GM12878 (cell line): ENCODE measurements around the gene CCDC144A. TPM values are rescaled to one million over a fixed set of nuclear protein-coding genes. Genes with fewer than 3 reads are reported as not detected.

Experiments used
- BHLHE40 ChIP-seq, 2 experiments: fragments of 450-650 bp in 1 of 2; IDR thresholded peaks; 2 replicates each; pipeline ENCODE4 v1.6.1; 2011 to 2017; ENCODE audit warnings: low read depth in 2 of 2, borderline replicate concordance in 1 of 2, improper control_type of control experiment in 1 of 2, low read length in 1 of 2, mild to moderate bottlenecking in 1 of 2
- CBX5 ChIP-seq: sonication (generic); IDR thresholded peaks from 2 replicates; pipeline ENCODE4 v1.6.1; 2016; ENCODE audit warnings: low read depth, moderate library complexity, mild to moderate bottlenecking, inconsistent platforms
- CREB1 ChIP-seq: IDR thresholded peaks from 2 replicates; pipeline ENCODE4 v1.6.1; 2012; ENCODE audit warnings: low read depth, mild to moderate bottlenecking, inconsistent platforms
- HDAC2 ChIP-seq: fragments of 200-600 bp; sonication (generic); IDR thresholded peaks from 2 replicates; pipeline ENCODE4 v1.6.1; 2017
- IKZF2 ChIP-seq, 2 experiments: fragments of 450-650 bp; IDR thresholded peaks; 2 replicates each; pipeline ENCODE4 v1.6.1; 2017; ENCODE audit warnings: mild to moderate bottlenecking in 2 of 2, moderate library complexity in 2 of 2
- KAT2A ChIP-seq: conservative IDR thresholded peaks from 2 replicates; pipeline ENCODE4 v1.6.1; 2011; ENCODE audit warnings: low read depth, low read length; ENCODE audit not compliant: control insufficient read depth
- MYB ChIP-seq: fragments of 150-350 bp; IDR thresholded peaks from 2 replicates; pipeline ENCODE4 v1.6.1; 2014; ENCODE audit warnings: mild to moderate bottlenecking, low read depth, low read length, borderline replicate concordance
- NR2C2 ChIP-seq: IDR thresholded peaks from 2 replicates; pipeline ENCODE4 v1.6.1; 2011; ENCODE audit warnings: borderline replicate concordance, low read depth; ENCODE audit not compliant: control insufficient read depth, insufficient read length
- PML ChIP-seq: IDR thresholded peaks from 2 replicates; pipeline ENCODE4 v1.6.1; 2012; ENCODE audit warnings: low read length, inconsistent platforms
- POLR2A ChIP-seq: IDR thresholded peaks from 2 replicates; pipeline ENCODE4 v1.6.1; 2011; ENCODE audit warnings: low read depth, mild to moderate bottlenecking, low read length
- RBBP5 ChIP-seq: fragments of 200-600 bp; sonication (generic); conservative IDR thresholded peaks from 2 replicates; pipeline ENCODE4 v1.6.1; 2016
- SIX5 ChIP-seq: IDR thresholded peaks from 2 replicates; pipeline ENCODE4 v1.6.1; 2011; ENCODE audit warnings: mild to moderate bottlenecking, low read depth, low read length, moderate library complexity; ENCODE audit not compliant: severe bottlenecking
- SMAD5 ChIP-seq: IDR thresholded peaks from 2 replicates; pipeline ENCODE4 v1.6.1; 2016; ENCODE audit warnings: antibody characterized with exemption, low read depth
- SREBF2 ChIP-seq: IDR thresholded peaks from 2 replicates; pipeline ENCODE4 v1.6.1; 2012; ENCODE audit warnings: mild to moderate bottlenecking, low read length
- YY1 ChIP-seq: IDR thresholded peaks from 2 replicates; pipeline ENCODE4 v1.6.1; 2011; ENCODE audit warnings: low read depth, mild to moderate bottlenecking, low read length
- polyA plus RNA-seq, 11 experiments: library from polyadenylated mRNA; depleted of rRNA in 4 of 11; unstranded in 6 of 11; stranded (reverse) in 5 of 11; fragments of >200 nt; fragmentation: Nextera tagmentation in 4 of 11; fragmentation: Illumina TruSeq in 1 of 11; extraction: Ambion mirVana in 4 of 11; extraction: Trizol in 1 of 11; gene quantifications; 1 replicate in 1 of 11; 2 replicates in 10 of 11; pipeline versions ENCODE4 v1.2.1 to v1.2.3, GENCODE V29; 2011 to 2016; ENCODE audit warnings: inconsistent platforms in 2 of 11, missing spikeins in 2 of 11, low read depth in 1 of 11
- total RNA-seq, 4 experiments: library from RNA; depleted of rRNA in 3 of 4; stranded (reverse); fragments of >200 nt in 3 of 4; fragmentation: Illumina TruSeq in 1 of 4; extraction: Trizol in 1 of 4; gene quantifications; 2 replicates each; pipeline versions ENCODE4 v1.2.1 to v1.2.3, GENCODE V29; 2013 to 2021
- TF ChIP-seq, protein P1 (sequence below): IDR thresholded peaks from 2 replicates; pipeline ENCODE4 v1.6.1; 2012; ENCODE audit warnings: low read depth, low read length, improper control_type of control experiment
- TF ChIP-seq, protein P2 (sequence below): IDR thresholded peaks from 2 replicates; pipeline ENCODE4 v1.6.1; 2011; ENCODE audit warnings: borderline replicate concordance, low read depth, mild to moderate bottlenecking, moderate library complexity, mixed read lengths, low read length; ENCODE audit not compliant: insufficient read depth; ENCODE audit errors: extremely low read length
- TF ChIP-seq, protein P3 (sequence below): IDR thresholded peaks from 2 replicates; pipeline ENCODE4 v1.6.1; 2012; ENCODE audit warnings: low read depth, low read length, improper control_type of control experiment
- TF ChIP-seq, protein P4 (sequence below): fragments of 450-650 bp; IDR thresholded peaks from 2 replicates; pipeline ENCODE4 v1.6.1; 2016; ENCODE audit warnings: mild to moderate bottlenecking, moderate library complexity, borderline replicate concordance
- TF ChIP-seq, protein P5 (sequence below): fragments of 450-650 bp; conservative IDR thresholded peaks from 2 replicates; pipeline ENCODE4 v1.6.1; 2017; ENCODE audit warnings: mild to moderate bottlenecking, moderate library complexity
- TF ChIP-seq, protein P6 (sequence below): fragments of 450-650 bp; IDR thresholded peaks from 2 replicates; pipeline ENCODE4 v1.6.1; 2017; ENCODE audit warnings: borderline replicate concordance

CCDC144A gene
- total and polyA plus RNA-seq, 10 of the 15 experiments (the other 5 are each of a cell fraction or from before 2014, with no cell fraction given), result 0.05 to 1.7 (median 0.79) TPM

DNA sequence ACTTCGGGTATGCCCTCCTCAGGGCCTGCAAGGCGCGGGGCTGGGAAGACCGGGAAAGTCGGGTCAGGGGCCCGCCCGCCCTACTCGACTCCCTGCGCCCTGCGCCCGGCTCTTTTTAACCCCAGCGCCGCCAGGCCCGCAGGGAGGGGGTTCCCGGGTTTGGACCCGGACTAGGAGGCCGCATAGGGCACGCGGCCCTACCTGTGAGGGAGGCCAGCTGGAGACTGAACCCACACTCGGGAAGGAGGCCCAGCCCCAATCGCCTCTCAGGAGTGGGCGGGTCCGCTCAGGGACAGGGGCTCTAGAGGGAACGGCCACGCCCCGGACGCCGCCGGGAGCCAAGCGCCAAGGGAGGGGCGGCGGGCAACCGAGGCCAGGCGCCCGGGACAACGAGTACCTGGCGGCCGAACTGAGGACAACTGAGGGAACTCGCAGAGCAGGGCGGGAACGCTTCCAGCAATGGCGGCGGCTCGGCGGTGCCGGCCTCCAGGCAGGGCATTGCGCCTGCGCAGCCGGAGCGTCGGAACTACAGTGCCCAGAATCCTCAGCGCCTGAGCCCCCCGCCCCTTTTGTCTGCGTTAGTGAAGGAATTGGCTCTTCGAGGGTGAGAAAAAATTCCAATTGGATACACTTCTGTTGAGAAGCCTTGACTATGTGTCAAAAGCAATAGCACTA lies 36.5 kb upstream of the CCDC144A start, which contains the start of gene ZNF624 (continued):
- peak in 1 of 2 experiments; percentile 46; a peak in 1 of 4 replicates for TF ChIP-seq IKZF2 (IDR thresholded peaks at IDR 0.05)
- no peak for TF ChIP-seq CBX5
- TF ChIP-seq CREB1, result 0 out of 2 replicates have a peak, but pooled peaks have one; percentile 44
- no peak for TF ChIP-seq MYB
- no peak for TF ChIP-seq HDAC2
- TF ChIP-seq POLR2A, result peak; percentile 89
- no peak for TF ChIP-seq NR2C2
- TF ChIP-seq, protein P1, sequence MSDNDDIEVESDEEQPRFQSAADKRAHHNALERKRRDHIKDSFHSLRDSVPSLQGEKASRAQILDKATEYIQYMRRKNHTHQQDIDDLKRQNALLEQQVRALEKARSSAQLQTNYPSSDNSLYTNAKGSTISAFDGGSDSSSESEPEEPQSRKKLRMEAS, result no peak
- TF ChIP-seq SMAD5, result 0 out of 2 replicates have a peak, but pooled peaks have one; percentile 55
- peak in 1 of 2 experiments; percentile 27; a peak in 1 of 4 replicates for TF ChIP-seq BHLHE40 (IDR thresholded peaks at IDR 0.05; ENCODE audit: borderline replicate concordance in 1 of 2, low read depth in 2 of 2, low read length in 1 of 2)
- TF ChIP-seq, protein P2, sequence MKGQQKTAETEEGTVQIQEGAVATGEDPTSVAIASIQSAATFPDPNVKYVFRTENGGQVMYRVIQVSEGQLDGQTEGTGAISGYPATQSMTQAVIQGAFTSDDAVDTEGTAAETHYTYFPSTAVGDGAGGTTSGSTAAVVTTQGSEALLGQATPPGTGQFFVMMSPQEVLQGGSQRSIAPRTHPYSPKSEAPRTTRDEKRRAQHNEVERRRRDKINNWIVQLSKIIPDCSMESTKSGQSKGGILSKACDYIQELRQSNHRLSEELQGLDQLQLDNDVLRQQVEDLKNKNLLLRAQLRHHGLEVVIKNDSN, result no peak
- TF ChIP-seq SIX5, result peak; percentile 85
- no peak for TF ChIP-seq SREBF2
- TF ChIP-seq PML, result no peak
- TF ChIP-seq, protein P3, sequence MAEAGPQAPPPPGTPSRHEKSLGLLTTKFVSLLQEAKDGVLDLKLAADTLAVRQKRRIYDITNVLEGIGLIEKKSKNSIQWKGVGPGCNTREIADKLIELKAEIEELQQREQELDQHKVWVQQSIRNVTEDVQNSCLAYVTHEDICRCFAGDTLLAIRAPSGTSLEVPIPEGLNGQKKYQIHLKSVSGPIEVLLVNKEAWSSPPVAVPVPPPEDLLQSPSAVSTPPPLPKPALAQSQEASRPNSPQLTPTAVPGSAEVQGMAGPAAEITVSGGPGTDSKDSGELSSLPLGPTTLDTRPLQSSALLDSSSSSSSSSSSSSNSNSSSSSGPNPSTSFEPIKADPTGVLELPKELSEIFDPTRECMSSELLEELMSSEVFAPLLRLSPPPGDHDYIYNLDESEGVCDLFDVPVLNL, result peak; percentile 70; the same call in 1 of the 2 replicates
- TF ChIP-seq, protein P4, sequence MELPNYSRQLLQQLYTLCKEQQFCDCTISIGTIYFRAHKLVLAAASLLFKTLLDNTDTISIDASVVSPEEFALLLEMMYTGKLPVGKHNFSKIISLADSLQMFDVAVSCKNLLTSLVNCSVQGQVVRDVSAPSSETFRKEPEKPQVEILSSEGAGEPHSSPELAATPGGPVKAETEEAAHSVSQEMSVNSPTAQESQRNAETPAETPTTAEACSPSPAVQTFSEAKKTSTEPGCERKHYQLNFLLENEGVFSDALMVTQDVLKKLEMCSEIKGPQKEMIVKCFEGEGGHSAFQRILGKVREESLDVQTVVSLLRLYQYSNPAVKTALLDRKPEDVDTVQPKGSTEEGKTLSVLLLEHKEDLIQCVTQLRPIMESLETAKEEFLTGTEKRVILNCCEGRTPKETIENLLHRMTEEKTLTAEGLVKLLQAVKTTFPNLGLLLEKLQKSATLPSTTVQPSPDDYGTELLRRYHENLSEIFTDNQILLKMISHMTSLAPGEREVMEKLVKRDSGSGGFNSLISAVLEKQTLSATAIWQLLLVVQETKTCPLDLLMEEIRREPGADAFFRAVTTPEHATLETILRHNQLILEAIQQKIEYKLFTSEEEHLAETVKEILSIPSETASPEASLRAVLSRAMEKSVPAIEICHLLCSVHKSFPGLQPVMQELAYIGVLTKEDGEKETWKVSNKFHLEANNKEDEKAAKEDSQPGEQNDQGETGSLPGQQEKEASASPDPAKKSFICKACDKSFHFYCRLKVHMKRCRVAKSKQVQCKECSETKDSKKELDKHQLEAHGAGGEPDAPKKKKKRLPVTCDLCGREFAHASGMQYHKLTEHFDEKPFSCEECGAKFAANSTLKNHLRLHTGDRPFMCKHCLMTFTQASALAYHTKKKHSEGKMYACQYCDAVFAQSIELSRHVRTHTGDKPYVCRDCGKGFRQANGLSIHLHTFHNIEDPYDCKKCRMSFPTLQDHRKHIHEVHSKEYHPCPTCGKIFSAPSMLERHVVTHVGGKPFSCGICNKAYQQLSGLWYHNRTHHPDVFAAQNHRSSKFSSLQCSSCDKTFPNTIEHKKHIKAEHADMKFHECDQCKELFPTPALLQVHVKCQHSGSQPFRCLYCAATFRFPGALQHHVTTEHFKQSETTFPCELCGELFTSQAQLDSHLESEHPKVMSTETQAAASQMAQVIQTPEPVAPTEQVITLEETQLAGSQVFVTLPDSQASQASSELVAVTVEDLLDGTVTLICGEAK, result no peak
- TF ChIP-seq, protein P5, sequence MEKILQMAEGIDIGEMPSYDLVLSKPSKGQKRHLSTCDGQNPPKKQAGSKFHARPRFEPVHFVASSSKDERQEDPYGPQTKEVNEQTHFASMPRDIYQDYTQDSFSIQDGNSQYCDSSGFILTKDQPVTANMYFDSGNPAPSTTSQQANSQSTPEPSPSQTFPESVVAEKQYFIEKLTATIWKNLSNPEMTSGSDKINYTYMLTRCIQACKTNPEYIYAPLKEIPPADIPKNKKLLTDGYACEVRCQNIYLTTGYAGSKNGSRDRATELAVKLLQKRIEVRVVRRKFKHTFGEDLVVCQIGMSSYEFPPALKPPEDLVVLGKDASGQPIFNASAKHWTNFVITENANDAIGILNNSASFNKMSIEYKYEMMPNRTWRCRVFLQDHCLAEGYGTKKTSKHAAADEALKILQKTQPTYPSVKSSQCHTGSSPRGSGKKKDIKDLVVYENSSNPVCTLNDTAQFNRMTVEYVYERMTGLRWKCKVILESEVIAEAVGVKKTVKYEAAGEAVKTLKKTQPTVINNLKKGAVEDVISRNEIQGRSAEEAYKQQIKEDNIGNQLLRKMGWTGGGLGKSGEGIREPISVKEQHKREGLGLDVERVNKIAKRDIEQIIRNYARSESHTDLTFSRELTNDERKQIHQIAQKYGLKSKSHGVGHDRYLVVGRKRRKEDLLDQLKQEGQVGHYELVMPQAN, result peak; percentile 51
- TF ChIP-seq, protein P6, sequence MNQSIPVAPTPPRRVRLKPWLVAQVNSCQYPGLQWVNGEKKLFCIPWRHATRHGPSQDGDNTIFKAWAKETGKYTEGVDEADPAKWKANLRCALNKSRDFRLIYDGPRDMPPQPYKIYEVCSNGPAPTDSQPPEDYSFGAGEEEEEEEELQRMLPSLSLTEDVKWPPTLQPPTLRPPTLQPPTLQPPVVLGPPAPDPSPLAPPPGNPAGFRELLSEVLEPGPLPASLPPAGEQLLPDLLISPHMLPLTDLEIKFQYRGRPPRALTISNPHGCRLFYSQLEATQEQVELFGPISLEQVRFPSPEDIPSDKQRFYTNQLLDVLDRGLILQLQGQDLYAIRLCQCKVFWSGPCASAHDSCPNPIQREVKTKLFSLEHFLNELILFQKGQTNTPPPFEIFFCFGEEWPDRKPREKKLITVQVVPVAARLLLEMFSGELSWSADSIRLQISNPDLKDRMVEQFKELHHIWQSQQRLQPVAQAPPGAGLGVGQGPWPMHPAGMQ, result no peak
- no peak for TF ChIP-seq KAT2A
- no peak for TF ChIP-seq RBBP5
- peak; percentile 99 for TF ChIP-seq YY1
